Kidney (tissue), 14 donors: ENCODE data around the gene MTCL1. TPM values are rescaled to one million over a fixed set of nuclear protein-coding genes. Genes with fewer than 3 reads are reported as not detected.

ENCODE experiments used
- DNase-seq, 5 donors: peaks; one replicate each; pipeline ENCODE4 v3.0.0-alpha.2; 2013 to 2020
- FAIRE-seq: peaks from 2 replicates; lab custom pipeline; 2012; peaks lifted over from hg19 to GRCh38; lab: Jason Lieb, UNC
- H3K27ac ChIP-seq, 2 donors: one replicate each; pipeline ENCODE4 v1.7.0; 2013; ENCODE audit warnings: low read depth in 2 of 2, low read length in 2 of 2, inconsistent platforms in 1 of 2
- H3K27me3 ChIP-seq: one replicate; pipeline ENCODE4 v1.7.1; 2013; ENCODE audit warnings: low read length, inconsistent platforms; ENCODE audit not compliant: control insufficient read depth, insufficient read depth
- H3K36me3 ChIP-seq, 3 donors: one replicate each; pipeline versions ENCODE4 v1.7.0 to v1.7.1; 2013; ENCODE audit warnings: low read length in 3 of 3, control low read depth in 1 of 3, inconsistent platforms in 1 of 3; ENCODE audit not compliant: insufficient read depth in 3 of 3, control insufficient read depth in 2 of 3
- H3K4me1 ChIP-seq, 3 donors: one replicate each; pipeline versions ENCODE4 v1.7.0 to v1.7.1; 2013; ENCODE audit warnings: low read length in 3 of 3, inconsistent platforms in 1 of 3, low read depth in 1 of 3; ENCODE audit not compliant: control insufficient read depth in 2 of 3, insufficient read depth in 2 of 3
- H3K4me3 ChIP-seq, 3 donors: one replicate each; pipeline versions ENCODE4 v1.7.0 to v1.8.1; 2013; ENCODE audit warnings: low read length in 3 of 3, control low read depth in 1 of 3, inconsistent platforms in 1 of 3
- H3K9ac ChIP-seq, 3 donors: one replicate each; pipeline versions ENCODE4 v1.7.0 to v1.7.1; 2013; ENCODE audit warnings: low read length in 3 of 3, control low read depth in 1 of 3, inconsistent platforms in 1 of 3
- H3K9me3 ChIP-seq, 3 donors: one replicate each; pipeline versions ENCODE4 v1.7.0 to v1.7.1; 2013; ENCODE audit warnings: low read length in 3 of 3, control low read depth in 1 of 3, inconsistent platforms in 1 of 3; ENCODE audit not compliant: control insufficient read depth in 2 of 3, insufficient read depth in 1 of 3
- intact Hi-C: fragments of 100-400 bp; cut with DNase I; formaldehyde crosslinking; loops from one replicate; pipeline ENCODE4 v1.11.1; 2022
- polyA plus RNA-seq: library from polyadenylated mRNA; stranded (reverse); fragments of 350-450 nt; fragmentation: Illumina TruSeq; extraction: RNeasy Lipid Tissue Mini Kit (QIAGEN cat#74804); gene quantifications from one replicate; pipeline ENCODE4 v1.2.3, GENCODE V29; 2014; ENCODE audit warnings: low read depth, low replicate concordance; ENCODE audit not compliant: insufficient read depth
- total RNA-seq: library from RNA; stranded (reverse); fragmentation: NEBNext Ultra II Directional; extraction: Animal tissue kit (Norgen Biotek cat#: 25700); gene quantifications from one replicate; pipeline ENCODE4 v1.2.1, GENCODE V29; 2021
- TF ChIP-seq, protein P1 (sequence below): IDR thresholded peaks from 3 replicates; pipeline ENCODE4 v1.5.1; 2012; ENCODE audit warnings: mild to moderate bottlenecking, moderate library complexity, borderline replicate concordance; ENCODE audit not compliant: insufficient read depth; ENCODE audit errors: extremely low read depth
- donor health status: control.
- donor health status: control.
- donor health status: control.
- donor health status: control.
- donor health status: control.
- donor health status: DM: yes; HTN: yes; CAD: no.
- donor health status: Normal renal cell carcinoma (clear cell type).

Gene MTCL1
- total and polyA plus RNA-seq, 2 donors from 2014 or later, result 2.5 to 15.3 TPM

DNA sequence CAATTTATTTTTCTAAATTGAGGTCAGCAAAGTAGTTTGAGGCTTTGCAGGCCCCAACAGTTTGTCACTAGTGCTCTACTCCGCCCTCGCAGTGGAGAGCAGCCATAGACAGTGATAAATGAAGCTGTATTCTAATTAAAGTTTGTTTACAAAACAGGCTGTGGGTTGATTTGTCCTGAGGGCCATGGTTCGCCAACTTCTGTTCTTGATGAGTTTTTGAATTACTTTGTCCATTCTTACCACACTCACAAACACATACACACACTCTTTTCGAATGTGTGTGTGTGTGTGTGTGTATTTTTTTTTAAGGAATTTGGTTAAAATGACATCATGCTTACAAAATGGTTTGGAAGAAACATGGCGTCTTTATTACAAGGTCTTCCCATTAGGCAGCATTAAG lies 68.6 kb downstream of the MTCL1 start:
- Histone ChIP-seq H3K4me3 (no peak overlapping the region), H3K27ac (no peak overlapping the region), H3K36me3 (no peaks in the 10 kb centered on the region), H3K9me3 (no peaks in the 10 kb centered on the region), H3K9ac (no peak overlapping the region), H3K27me3 (no peaks in the 10 kb centered on the region), H3K4me1 (peaks cover 0 to 2% (median 0%) of the 10 kb centered on the region in 3 donors)
- TF ChIP-seq, protein P1, sequence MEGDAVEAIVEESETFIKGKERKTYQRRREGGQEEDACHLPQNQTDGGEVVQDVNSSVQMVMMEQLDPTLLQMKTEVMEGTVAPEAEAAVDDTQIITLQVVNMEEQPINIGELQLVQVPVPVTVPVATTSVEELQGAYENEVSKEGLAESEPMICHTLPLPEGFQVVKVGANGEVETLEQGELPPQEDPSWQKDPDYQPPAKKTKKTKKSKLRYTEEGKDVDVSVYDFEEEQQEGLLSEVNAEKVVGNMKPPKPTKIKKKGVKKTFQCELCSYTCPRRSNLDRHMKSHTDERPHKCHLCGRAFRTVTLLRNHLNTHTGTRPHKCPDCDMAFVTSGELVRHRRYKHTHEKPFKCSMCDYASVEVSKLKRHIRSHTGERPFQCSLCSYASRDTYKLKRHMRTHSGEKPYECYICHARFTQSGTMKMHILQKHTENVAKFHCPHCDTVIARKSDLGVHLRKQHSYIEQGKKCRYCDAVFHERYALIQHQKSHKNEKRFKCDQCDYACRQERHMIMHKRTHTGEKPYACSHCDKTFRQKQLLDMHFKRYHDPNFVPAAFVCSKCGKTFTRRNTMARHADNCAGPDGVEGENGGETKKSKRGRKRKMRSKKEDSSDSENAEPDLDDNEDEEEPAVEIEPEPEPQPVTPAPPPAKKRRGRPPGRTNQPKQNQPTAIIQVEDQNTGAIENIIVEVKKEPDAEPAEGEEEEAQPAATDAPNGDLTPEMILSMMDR, result no peak
- intact Hi-C loops, result no loop called here
- DNase-seq (no peak), FAIRE-seq (no peak)

GRCh38 chr18:8776013-8776943 lies 70.9 kb downstream of the MTCL1 start:
- H3K36me3 ChIP-seq, result no peaks in the 10 kb centered on the region
- H3K9me3 ChIP-seq, result no peaks in the 10 kb centered on the region
- FAIRE-seq (no peak), DNase-seq (no peak)
- H3K4me3 ChIP-seq, result no peak overlapping the region
- peaks cover 0 to 2% (median 0%) of the 10 kb centered on the region in 3 donors for H3K4me1 ChIP-seq
- H3K9ac ChIP-seq, result no peak overlapping the region
- intact Hi-C loops, result no loop called here
- H3K27ac ChIP-seq, result no peak overlapping the region
- no peaks in the 10 kb centered on the region for H3K27me3 ChIP-seq
- TF ChIP-seq, protein P1, result no peak

DNA sequence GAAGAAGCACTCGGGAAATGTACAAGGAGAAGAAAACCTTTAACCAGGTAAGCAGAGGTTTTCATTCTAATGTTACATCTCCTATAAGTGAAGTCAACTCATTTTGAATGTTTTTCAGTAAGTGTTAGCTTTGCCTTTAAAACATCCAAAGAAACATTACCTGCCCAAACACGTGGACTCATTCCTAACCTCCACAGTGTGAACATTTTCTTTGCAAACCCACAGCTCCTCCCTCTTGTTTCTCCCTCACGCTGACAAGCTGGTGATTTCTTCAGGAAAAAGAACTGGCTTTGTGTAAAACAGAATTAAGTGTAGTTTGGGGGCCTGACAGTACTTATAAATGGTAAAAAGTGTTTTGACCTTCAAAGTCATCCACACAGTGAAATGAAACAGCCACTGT lies 72.5 kb downstream of the MTCL1 start:
- intact Hi-C loops, result no loop called here
- Histone ChIP-seq H3K9ac (no peak overlapping the region), H3K36me3 (no peaks in the 10 kb centered on the region), H3K4me1 (no peaks in the 10 kb centered on the region), H3K27ac (no peak overlapping the region), H3K9me3 (no peaks in the 10 kb centered on the region), H3K27me3 (no peaks in the 10 kb centered on the region), H3K4me3 (no peak overlapping the region)
- TF ChIP-seq, protein P1, result no peak
- no peak for DNase-seq
- FAIRE-seq, result no peak
